ENCODE data around the gene CLVS2.
A peak's percentile ranks its signal among the peaks of the same experiment; 100 is the strongest.

Gene CLVS2

DNA sequence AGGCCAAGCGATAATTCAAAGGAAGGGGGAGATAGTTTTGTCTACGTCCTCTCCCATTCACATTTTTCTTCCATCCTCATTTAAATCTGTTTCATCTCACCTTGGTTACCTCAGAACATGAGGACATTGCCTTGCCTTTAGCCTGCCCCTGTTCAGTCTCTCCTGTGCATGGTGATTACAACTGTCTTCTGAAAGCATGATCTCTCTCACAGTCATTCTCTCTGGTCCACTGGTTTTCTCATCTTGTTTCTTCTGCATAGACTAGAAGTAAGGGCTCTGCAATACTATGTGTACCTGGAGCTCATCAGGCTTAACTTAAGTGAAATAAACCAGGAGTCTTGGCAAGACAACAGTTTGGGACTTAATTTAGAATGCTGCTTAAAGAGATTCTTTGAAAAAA is 31.4 kb downstream of the CLVS2 start:
- DNase-seq: no peak

DNA sequence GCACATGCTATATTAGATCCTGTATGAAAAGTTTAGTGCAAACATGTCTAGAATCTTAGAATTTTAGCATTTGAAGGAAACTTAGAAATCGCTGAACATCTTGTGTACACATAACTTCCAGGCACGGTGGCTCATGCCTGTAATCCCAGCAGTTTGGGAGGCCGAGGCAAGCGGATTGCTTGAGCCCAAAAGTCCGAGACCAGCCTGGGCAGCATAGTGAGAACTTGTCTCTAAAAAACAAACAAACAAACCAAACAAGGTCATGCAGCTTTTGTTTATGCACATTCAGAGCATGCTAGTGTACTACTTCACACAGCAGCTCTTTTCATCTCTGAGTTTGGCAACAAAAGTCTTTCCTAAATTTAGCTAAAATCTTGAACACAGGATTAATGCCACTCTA is 32.2 kb downstream of the CLVS2 start:
- no peak for DNase-seq

DNA sequence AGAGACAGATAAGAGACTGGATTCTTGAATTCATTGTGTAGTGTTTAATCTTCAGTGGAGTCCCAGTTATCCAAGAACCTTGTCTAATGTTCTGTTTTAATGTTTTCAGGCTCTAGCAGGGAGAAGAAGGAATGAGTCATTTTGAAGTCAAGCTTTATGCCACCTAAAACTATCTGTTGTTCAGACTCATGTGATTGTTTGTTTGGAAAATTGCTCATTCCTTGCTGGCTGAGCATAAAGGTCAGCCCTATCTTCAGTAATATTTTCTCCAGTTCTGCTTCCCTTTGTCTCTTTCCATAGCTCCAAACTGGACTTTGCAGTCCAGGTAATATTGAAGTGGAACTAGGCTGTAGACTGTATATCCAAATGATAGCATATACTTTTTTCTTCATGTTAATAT is 34.2 kb downstream of the CLVS2 start:
- no peak for DNase-seq

GRCh38 chr6:123036648-123037047 is 40.6 kb downstream of the CLVS2 start:
- DNase-seq: no peak

- no peak for DNase-seq
These were observed 43.4 kb downstream of the CLVS2 start for GRCh38 chr6:123039431-123039830.

DNA sequence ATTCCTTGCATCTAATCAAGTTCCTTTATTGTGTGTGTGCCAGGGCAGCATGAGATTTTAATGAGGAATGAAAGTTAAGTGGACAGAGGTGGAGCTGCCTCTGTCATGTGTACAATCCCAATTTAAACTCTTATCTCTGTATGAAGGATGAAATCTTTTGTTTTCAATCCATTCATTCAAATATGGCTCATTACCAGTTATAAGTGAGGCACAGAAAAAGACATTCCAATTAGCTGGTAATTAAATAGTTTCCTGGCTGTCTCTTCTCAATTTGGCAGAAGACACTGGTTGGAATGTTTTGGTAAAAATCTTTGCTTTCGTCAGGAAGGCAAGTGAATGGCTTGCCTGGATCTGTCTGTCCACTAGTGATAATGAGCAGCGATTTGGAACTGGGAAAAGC is 46.4 kb downstream of the CLVS2 start:
- peak; percentile 33 for DNase-seq

GRCh38 chr6:123044341-123044860 is 48.4 kb downstream of the CLVS2 start:
- no peak for DNase-seq

DNA sequence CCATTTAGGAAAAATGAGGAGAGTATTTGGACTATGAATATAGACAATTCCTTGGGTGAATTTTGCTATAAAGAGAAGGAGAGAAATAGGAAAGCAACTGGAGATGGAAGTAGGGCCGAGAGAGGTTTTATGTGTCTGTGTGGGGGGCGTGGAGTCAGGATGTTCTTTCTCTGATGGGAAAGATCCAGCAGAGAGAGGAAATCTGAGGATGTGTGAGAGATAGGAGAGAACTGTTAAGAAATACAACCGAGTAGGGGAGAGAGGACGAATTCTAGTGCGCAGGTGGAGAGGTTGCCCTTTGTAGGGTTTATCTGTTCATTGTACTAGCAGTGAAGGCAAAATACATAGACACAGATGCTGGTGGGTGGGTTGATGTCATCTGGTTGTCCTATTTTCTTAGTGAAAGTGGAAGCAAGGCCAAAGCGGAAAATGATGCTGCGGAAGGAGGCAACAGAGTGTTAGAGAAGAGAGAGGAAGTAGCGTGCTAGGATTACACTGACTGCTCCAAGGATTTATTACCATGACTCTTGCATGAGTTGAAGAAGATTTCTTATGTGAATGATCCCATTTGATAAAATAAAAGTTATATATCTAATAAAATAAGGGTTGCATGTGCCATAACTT is 57.7 kb downstream of the CLVS2 start:
- DNase-seq: no peak

DNA sequence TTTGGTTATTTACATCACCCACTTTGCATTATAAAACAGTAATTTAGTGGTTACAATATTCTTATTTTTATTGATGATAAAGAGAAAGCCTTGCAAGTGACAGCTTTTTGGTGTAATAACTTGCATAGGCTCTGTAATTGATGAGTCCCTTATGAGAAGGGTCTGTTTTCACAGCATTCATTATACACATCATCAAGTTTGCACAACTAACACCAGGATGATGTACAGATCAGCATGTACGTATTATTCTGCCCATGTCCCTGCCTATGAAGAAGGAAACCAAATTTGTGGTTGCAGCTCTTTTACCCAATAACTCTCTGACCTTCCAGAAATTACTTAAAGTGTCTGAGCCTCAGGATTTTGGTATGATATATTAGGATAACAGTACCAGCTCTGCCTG is 59.2 kb downstream of the CLVS2 start:
- no peak for DNase-seq

DNA sequence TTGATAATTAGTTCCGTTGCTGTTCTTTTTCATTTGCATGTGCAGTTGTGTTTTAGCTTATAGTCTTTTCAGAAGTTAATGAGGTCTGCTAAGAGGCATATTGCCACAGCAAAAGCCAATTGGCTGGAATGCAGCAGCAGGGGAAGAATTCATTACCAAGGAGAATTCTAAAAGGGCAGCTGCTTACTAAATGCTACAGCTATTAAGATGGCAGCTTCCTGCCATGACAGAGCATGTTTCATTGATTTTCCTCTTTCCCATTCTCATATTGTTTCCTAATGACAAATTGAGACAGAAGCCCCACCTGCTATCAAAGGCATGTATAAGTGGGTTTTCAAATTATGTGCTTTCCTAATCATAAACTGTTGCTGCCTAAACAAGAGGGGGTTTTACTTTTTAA is 66.6 kb downstream of the CLVS2 start:
- DNase-seq: peak; percentile 92

DNA sequence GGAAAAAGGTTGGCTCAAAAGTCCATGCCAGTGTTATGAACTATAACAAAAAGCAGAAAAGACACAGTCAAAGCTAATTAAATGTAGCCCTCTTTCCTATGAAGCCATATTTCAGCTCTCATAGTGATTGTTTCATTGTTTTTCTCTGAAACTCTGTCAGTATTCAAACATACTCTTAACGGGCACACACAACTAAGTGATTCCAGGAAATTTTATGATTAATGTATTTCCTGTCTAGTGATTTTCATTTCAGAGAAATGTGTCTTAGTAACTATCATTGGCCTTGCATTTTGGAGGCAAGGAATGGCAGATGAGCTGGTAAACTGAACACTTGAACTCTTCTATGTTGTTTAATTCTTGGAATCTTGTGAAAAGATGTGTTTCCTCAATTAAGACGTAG is 68.0 kb downstream of the CLVS2 start:
- no peak for DNase-seq

- no peak for DNase-seq
These were observed 78.6 kb downstream of the CLVS2 start for GRCh38 chr6:123074616-123075015.

GRCh38 chr6:123085403-123085802 is 89.4 kb downstream of the CLVS2 start:
- no peak for DNase-seq

DNA sequence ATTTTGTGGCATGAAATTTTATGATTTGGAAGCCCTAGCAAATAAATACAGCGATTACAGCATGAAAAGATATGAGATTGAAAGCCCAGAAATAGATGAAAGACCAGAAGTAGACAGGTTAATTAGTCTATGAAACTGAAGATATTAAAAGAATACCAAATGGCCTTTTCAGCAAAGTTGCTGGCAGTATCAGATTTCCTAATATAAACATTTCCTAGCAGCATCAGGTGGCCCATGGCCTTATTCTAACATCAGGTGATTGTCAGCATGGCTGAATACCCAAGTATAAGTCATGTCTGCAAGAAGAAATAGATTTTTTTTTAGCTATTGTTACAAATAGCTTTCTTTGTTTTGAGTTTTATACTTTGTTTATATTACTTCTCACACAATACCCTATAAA is 93.2 kb downstream of the CLVS2 start:
- peak; percentile 88 for DNase-seq

- no peak for DNase-seq
These were observed 95.3 kb downstream of the CLVS2 start for GRCh38 chr6:123091091-123091895.

DNA sequence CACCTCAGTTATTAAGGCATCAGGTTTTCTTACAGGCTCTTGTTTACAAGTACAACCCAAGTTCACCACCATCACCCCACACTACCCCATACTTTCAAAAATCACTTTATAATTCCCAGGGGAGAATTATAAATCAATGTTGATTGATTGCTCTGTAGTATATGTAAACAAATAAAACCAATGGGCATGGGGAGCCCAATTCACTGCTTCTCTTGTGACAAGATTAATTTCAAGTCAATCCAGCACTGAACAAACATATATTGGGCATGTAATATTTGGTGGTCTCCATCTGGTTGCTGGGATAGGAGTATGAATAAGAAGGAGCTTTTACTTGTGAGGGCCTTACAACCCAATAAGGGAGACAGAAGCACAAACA is 95.8 kb downstream of the CLVS2 start:
- DNase-seq: peak; percentile 16

GRCh38 chr6:123094795-123095194 is 98.8 kb downstream of the CLVS2 start:
- no peak for DNase-seq

GRCh38 chr6:123105561-123105960 is 109.5 kb downstream of the CLVS2 start:
- DNase-seq: no peak

DNA sequence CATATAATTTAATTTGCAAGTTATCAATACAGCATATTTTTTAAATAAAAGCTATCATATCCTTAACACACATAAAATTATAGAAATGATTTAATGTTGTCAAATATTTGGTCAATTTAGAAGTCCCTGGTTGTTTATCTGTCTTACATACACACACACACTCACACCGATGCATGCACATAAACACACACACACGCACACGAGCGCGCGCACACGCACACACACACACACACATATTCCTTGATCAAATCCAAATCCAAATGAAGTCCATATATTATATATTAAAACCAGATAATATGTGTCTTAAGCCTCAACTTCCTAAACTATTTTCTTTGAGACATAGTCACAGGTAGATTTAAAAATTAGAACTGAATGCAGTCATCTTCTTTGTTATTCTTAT is 120.3 kb downstream of the CLVS2 start:
- DNase-seq: no peak

DNA sequence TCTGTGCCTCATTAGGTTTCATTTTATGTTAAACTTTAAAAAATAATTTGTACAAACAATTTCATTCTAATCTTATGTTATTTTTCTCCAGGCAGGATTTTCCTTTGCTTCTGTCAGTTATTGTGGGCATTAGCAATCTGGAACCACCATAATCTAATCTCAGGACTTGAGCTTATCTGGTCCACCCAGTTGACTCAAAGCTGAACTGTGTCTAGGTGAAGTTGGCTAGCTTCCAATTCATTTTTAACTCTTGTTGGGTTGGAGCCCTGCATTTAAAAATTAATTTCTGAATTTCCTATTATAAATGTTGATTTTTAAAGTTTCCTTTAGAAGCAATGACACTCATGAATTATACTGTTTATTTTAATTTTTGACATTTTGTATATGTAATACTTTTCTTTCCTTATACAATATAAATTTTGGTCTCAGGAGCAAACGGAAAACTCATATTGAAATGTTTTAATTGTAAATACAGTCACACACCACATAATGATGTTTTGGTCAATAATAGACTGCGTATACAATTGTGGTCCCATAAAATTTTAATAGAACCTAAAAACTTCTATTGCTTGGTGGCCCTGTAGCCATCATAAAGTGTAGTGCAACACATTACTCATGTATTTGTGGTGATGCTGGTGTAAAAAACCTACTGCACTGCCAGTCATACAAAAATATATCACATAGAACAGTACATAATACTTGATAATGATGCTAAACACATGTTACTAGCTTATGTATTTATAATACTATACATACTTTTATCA is 121.3 kb downstream of the CLVS2 start:
- no peak for DNase-seq

- peak; percentile 61 for DNase-seq
These were observed 122.8 kb downstream of the CLVS2 start for GRCh38 chr6:123118811-123119210.
